ENCODE data around the gene ZNRF4. TPM values are rescaled to one million over a fixed set of nuclear protein-coding genes. Genes with fewer than 3 reads are reported as not detected.

Gene ZNRF4
- total and polyA plus RNA-seq, 2 of the 8 experiments (the other 6 are each of a cell fraction or from before 2014, with no cell fraction given): not detected

- Histone ChIP-seq H2BK5ac (ENCODE audit: low read depth, low read length) (no peak overlapping the region), H3K4me2 (ENCODE audit: insufficient read depth in 1 of 2, low read depth in 2 of 2, low read length in 2 of 2) (no peak overlapping the region), H2BK20ac (ENCODE audit: low read length) (no peak overlapping the region), H3K23me2 (ENCODE audit: low read depth, low read length) (peaks cover 5% of the 10 kb centered on the region; the same call in 1 of the 2 replicates), H2AFZ (ENCODE audit: low read length) (no peak overlapping the region), H3K79me1 (ENCODE audit: low read depth, low read length) (no peaks in the 10 kb centered on the region), H3K27ac (ENCODE audit: low read depth, low read length) (no peak overlapping the region), H3K14ac (ENCODE audit: insufficient read length) (no peak overlapping the region), H4K91ac (replicated peaks; ENCODE audit: insufficient read length, low read length) (no peak overlapping the region), H2BK120ac (replicated peaks; ENCODE audit: low read depth, low read length) (no peak overlapping the region), H3K9me3 (ENCODE audit: insufficient read depth in 2 of 2, low read depth in 1 of 2, low read length in 1 of 2) (no peaks in the 10 kb centered on the region), H3K18ac (ENCODE audit: extremely low read depth, low read length) (no peak overlapping the region), H3K36me3 (ENCODE audit: control insufficient read depth in 2 of 4, insufficient read depth in 4 of 4, low read length in 3 of 4) (no peaks in the 10 kb centered on the region), H4K8ac (ENCODE audit: extremely low read depth, insufficient read depth, low read length) (no peak overlapping the region), H3K79me2 (ENCODE audit: control insufficient read depth in 1 of 2, insufficient read depth in 2 of 2, low read length in 2 of 2) (no peaks in the 10 kb centered on the region), H2BK12ac (ENCODE audit: low read depth, low read length) (no peak overlapping the region), H3K9ac (replicated peaks in 1 of 4; ENCODE audit: extremely low read depth in 1 of 4, low read depth in 3 of 4, low read length in 3 of 4) (no peak overlapping the region), H3K56ac (replicated peaks; ENCODE audit: insufficient read length, low read depth, low read length) (no peak overlapping the region), H2BK15ac (ENCODE audit: low read length) (no peak overlapping the region), H3K4ac (replicated peaks; ENCODE audit: insufficient read length, low read depth, low read length) (no peak overlapping the region), H3K23ac (ENCODE audit: insufficient read length) (no peak overlapping the region), H4K20me1 (replicated peaks in 1 of 2; ENCODE audit: control insufficient read depth in 1 of 2, insufficient read depth in 2 of 2, low read length in 2 of 2) (no peaks in the 10 kb centered on the region), H4K5ac (ENCODE audit: insufficient read length, low read depth, low read length) (no peak overlapping the region), H2AK5ac (ENCODE audit: low read depth, low read length) (no peak overlapping the region), H3K27me3 (replicated peaks in 1 of 4; ENCODE audit: control insufficient read depth in 3 of 4, extremely low read depth in 1 of 4, insufficient read depth in 3 of 4, low read length in 3 of 4) (peaks cover 0 to 5% (median 0%) of the 10 kb centered on the region in 4 experiments; a peak in 1 of 7 replicates), H3K4me3 (ENCODE audit: extremely low read depth in 1 of 4, insufficient read depth in 2 of 4, low read depth in 3 of 4, low read length in 4 of 4) (no peak overlapping the region), H3K4me1 (replicated peaks in 1 of 4; ENCODE audit: control insufficient read depth in 3 of 4, insufficient read depth in 4 of 4, low read length in 3 of 4) (peaks cover 0 to 6% (median 2%) of the 10 kb centered on the region in 4 experiments; a peak in 5 of 7 replicates)
- DNase-seq (ENCODE audit: low read depth in 1 of 2, low spot score in 2 of 2): no peak
- CTCF ChIA-PET (ENCODE audit: partially characterized antibody): interaction anchor here (1.1 kb wide), 1 partner anchor 82 kb away, joined by 4 read pairs; no protein-coding TSS in a partner anchor
- POLR2A ChIA-PET (ENCODE audit: partially characterized antibody): no interaction called here
- no peak for FAIRE-seq
- no peak for TF ChIP-seq PHF8 (conservative IDR thresholded peaks at IDR 0.05; ENCODE audit: low read depth, low read length)
- no peak for TF ChIP-seq SP1 (IDR thresholded peaks at IDR 0.05; ENCODE audit: low read depth, low read length)
- no peak for TF ChIP-seq EGR1 (IDR thresholded peaks at IDR 0.05; ENCODE audit: borderline replicate concordance, low read depth, low read length)
- no peak for TF ChIP-seq CHD1 (IDR thresholded peaks at IDR 0.05; ENCODE audit: low read depth, low read length)
- no peak for TF ChIP-seq SRF (IDR thresholded peaks at IDR 0.05; ENCODE audit: low read depth, low read length)
- no peak for TF ChIP-seq JUN (IDR thresholded peaks at IDR 0.05; ENCODE audit: low read depth, low read length)
- TF ChIP-seq, protein P1, sequence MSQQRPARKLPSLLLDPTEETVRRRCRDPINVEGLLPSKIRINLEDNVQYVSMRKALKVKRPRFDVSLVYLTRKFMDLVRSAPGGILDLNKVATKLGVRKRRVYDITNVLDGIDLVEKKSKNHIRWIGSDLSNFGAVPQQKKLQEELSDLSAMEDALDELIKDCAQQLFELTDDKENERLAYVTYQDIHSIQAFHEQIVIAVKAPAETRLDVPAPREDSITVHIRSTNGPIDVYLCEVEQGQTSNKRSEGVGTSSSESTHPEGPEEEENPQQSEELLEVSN (IDR thresholded peaks at IDR 0.05): no peak
- TF ChIP-seq, protein P2, sequence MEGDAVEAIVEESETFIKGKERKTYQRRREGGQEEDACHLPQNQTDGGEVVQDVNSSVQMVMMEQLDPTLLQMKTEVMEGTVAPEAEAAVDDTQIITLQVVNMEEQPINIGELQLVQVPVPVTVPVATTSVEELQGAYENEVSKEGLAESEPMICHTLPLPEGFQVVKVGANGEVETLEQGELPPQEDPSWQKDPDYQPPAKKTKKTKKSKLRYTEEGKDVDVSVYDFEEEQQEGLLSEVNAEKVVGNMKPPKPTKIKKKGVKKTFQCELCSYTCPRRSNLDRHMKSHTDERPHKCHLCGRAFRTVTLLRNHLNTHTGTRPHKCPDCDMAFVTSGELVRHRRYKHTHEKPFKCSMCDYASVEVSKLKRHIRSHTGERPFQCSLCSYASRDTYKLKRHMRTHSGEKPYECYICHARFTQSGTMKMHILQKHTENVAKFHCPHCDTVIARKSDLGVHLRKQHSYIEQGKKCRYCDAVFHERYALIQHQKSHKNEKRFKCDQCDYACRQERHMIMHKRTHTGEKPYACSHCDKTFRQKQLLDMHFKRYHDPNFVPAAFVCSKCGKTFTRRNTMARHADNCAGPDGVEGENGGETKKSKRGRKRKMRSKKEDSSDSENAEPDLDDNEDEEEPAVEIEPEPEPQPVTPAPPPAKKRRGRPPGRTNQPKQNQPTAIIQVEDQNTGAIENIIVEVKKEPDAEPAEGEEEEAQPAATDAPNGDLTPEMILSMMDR (IDR thresholded peaks at IDR 0.05; ENCODE audit: control extremely low read depth in 1 of 3, insufficient read depth in 1 of 3, low read depth in 1 of 3, low read length in 3 of 3): no peak
- no peak for TF ChIP-seq RXRA (IDR thresholded peaks at IDR 0.05; ENCODE audit: insufficient read depth, low read depth, low read length)
These were observed 15.8 kb upstream of the ZNRF4 start for GRCh38 chr19:5439452-5439851.
